H9 (cell line): Measurements from ENCODE around the gene SHROOM1. TPM values are rescaled to one million over a fixed set of nuclear protein-coding genes. Genes with fewer than 3 reads are reported as not detected.

Experiments
- DNase-seq: peaks from one replicate; pipeline ENCODE4 v3.0.0-alpha.2; 2017
- H2AFZ ChIP-seq: one replicate; pipeline ENCODE4 v1.6.1; 2013; ENCODE audit warnings: mild to moderate bottlenecking, low read length, control low read depth, moderate library complexity
- H2AK5ac ChIP-seq: 2 replicates; pipeline ENCODE4 v1.6.1; 2013; ENCODE audit warnings: low read length, control low read depth, mixed read lengths; ENCODE audit not compliant: insufficient read length
- H2BK120ac ChIP-seq: one replicate; pipeline ENCODE4 v1.6.1; 2013; ENCODE audit warnings: low read depth, mild to moderate bottlenecking, low read length, control low read depth, inconsistent platforms; ENCODE audit not compliant: poor library complexity, severe bottlenecking
- H2BK12ac ChIP-seq: 2 replicates; pipeline ENCODE4 v1.6.1; 2013; ENCODE audit warnings: low read length, control low read depth, mixed read lengths, low read depth; ENCODE audit not compliant: insufficient read length
- H2BK15ac ChIP-seq: 2 replicates; pipeline ENCODE4 v1.6.1; 2013; ENCODE audit warnings: low read depth, low read length, control low read depth
- H2BK20ac ChIP-seq: one replicate; pipeline ENCODE4 v1.6.1; 2013; ENCODE audit warnings: low read depth, mild to moderate bottlenecking, low read length, control low read depth, inconsistent platforms; ENCODE audit not compliant: poor library complexity, severe bottlenecking
- H2BK5ac ChIP-seq: 2 replicates; pipeline ENCODE4 v1.6.1; 2013; ENCODE audit warnings: low read length, control low read depth, mixed read lengths; ENCODE audit not compliant: insufficient read length
- H3K14ac ChIP-seq: 2 replicates; pipeline ENCODE4 v1.6.1; 2013; ENCODE audit warnings: low read length, control low read depth; ENCODE audit not compliant: insufficient read depth
- H3K18ac ChIP-seq: 2 replicates; pipeline ENCODE4 v1.6.1; 2013; ENCODE audit warnings: low read depth, mild to moderate bottlenecking, mixed read lengths, low read length, control low read depth; ENCODE audit not compliant: insufficient read length
- H3K23ac ChIP-seq: 2 replicates; pipeline ENCODE4 v1.6.1; 2013; ENCODE audit warnings: low read length, control low read depth, mixed read lengths, low read depth; ENCODE audit not compliant: insufficient read length
- H3K23me2 ChIP-seq: 2 replicates; pipeline ENCODE4 v1.6.1; 2013; ENCODE audit warnings: low read depth, mild to moderate bottlenecking, mixed read lengths, low read length, control low read depth; ENCODE audit not compliant: insufficient read length, poor library complexity, severe bottlenecking
- H3K27ac ChIP-seq: 2 replicates; pipeline ENCODE4 v1.5.1; 2013; ENCODE audit warnings: low read length, control low read depth, mixed read lengths, low read depth; ENCODE audit not compliant: insufficient read length
- H3K27me3 ChIP-seq: 2 replicates; pipeline ENCODE4 v1.6.1; 2013; ENCODE audit warnings: low read length, control low read depth, inconsistent platforms; ENCODE audit not compliant: insufficient read depth
- H3K4ac ChIP-seq: 2 replicates; pipeline ENCODE4 v1.6.1; 2013; ENCODE audit warnings: low read depth, mild to moderate bottlenecking, control low read depth, inconsistent platforms, low read length, moderate library complexity
- H3K4me1 ChIP-seq: 2 replicates; pipeline ENCODE4 v1.6.1; 2013; ENCODE audit warnings: low read length, control low read depth, inconsistent platforms; ENCODE audit not compliant: insufficient read depth
- H3K4me2 ChIP-seq: 2 replicates; pipeline ENCODE4 v1.6.1; 2013; ENCODE audit warnings: low read length, control low read depth, mixed read lengths; ENCODE audit not compliant: insufficient read length, insufficient read depth
- H3K56ac ChIP-seq: 2 replicates; pipeline ENCODE4 v1.6.1; 2013; ENCODE audit warnings: low read depth, mild to moderate bottlenecking, mixed read lengths, low read length, control low read depth; ENCODE audit not compliant: insufficient read length
- H3K79me1 ChIP-seq: 2 replicates; pipeline ENCODE4 v1.6.1; 2013; ENCODE audit warnings: low read depth, mild to moderate bottlenecking, moderate library complexity, low read length, control low read depth, inconsistent platforms; ENCODE audit not compliant: insufficient read depth, poor library complexity, severe bottlenecking
- H3K79me2 ChIP-seq: 2 replicates; pipeline ENCODE4 v1.6.1; 2013; ENCODE audit warnings: low read length, control low read depth, inconsistent platforms; ENCODE audit not compliant: insufficient read depth
- H3K9ac ChIP-seq: 2 replicates; pipeline ENCODE4 v1.6.1; 2013; ENCODE audit warnings: low read length, control low read depth, mixed read lengths; ENCODE audit not compliant: insufficient read length; ENCODE audit errors: extremely low read depth
- H3K9me3 ChIP-seq: one replicate; pipeline ENCODE4 v1.6.1; 2013; ENCODE audit warnings: low read depth, low read length, inconsistent platforms; ENCODE audit not compliant: control insufficient read depth
- H3T11ph ChIP-seq: one replicate; pipeline ENCODE4 v1.6.1; 2013; ENCODE audit warnings: mild to moderate bottlenecking, low read length, control low read depth, inconsistent platforms
- H4K20me1 ChIP-seq: one replicate; pipeline ENCODE4 v1.6.1; 2013; ENCODE audit not compliant: control insufficient read depth, insufficient read length, insufficient read depth
- H4K5ac ChIP-seq: 2 replicates; pipeline ENCODE4 v1.6.1; 2013; ENCODE audit warnings: low read depth, mild to moderate bottlenecking, mixed read lengths, low read length, control low read depth; ENCODE audit not compliant: insufficient read length
- H4K8ac ChIP-seq: replicated peaks from 2 replicates; pipeline ENCODE4 v1.6.1; 2013; ENCODE audit warnings: low read length, control low read depth, mixed read lengths, low read depth; ENCODE audit not compliant: insufficient read length
- H4K91ac ChIP-seq: 2 replicates; pipeline ENCODE4 v1.6.1; 2013; ENCODE audit warnings: low read depth, mild to moderate bottlenecking, moderate library complexity, mixed read lengths, low read length, control low read depth; ENCODE audit not compliant: insufficient read length
- H3K27ac Mint-ChIP-seq, 3 experiments: 2 replicates in 2 of 3; 3 replicates in 1 of 3; pipeline ENCODE4 v1.8.0; 2020 to 2021; ENCODE audit warnings: mixed read lengths in 3 of 3, mild to moderate bottlenecking in 1 of 3, moderate library complexity in 1 of 3
- H3K27me3 Mint-ChIP-seq: 2 replicates; pipeline ENCODE4 v1.8.0; 2021; ENCODE audit warnings: low read depth, mild to moderate bottlenecking, moderate library complexity, mixed read lengths
- H3K36me3 Mint-ChIP-seq, 3 experiments: 2 replicates in 2 of 3; 3 replicates in 1 of 3; pipeline ENCODE4 v1.8.0; 2020 to 2021; ENCODE audit warnings: low read depth in 3 of 3, mixed read lengths in 3 of 3; ENCODE audit not compliant: insufficient read depth in 1 of 3
- H3K4me1 Mint-ChIP-seq, 2 experiments: 2 replicates each; pipeline ENCODE4 v1.8.0; 2020; ENCODE audit warnings: mixed read lengths in 2 of 2
- H3K4me3 Mint-ChIP-seq, 2 experiments: 2 replicates in 1 of 2; 3 replicates in 1 of 2; pipeline ENCODE4 v1.8.0; 2020 to 2021; ENCODE audit warnings: mild to moderate bottlenecking in 2 of 2, mixed read lengths in 2 of 2, moderate library complexity in 1 of 2
- H3K9me3 Mint-ChIP-seq, 2 experiments: 2 replicates in 1 of 2; 3 replicates in 1 of 2; pipeline ENCODE4 v1.8.0; 2020; ENCODE audit warnings: mild to moderate bottlenecking in 2 of 2, mixed read lengths in 2 of 2, moderate library complexity in 1 of 2
- CTCF ChIP-seq: fragments of 200-600 bp; sonication (generic); conservative IDR thresholded peaks from 3 replicates; pipeline ENCODE4 v1.8.0; 2021; ENCODE audit warnings: antibody characterized with exemption, mild to moderate bottlenecking
- WGBS: extraction: QIAGEN DNeasy Blood & Tissue Kit; methylation state at CpG from one replicate; pipeline ENCODE4 v1.1.7; 2013; ENCODE audit warnings: missing lambda C conversion rate, low lambda C conversion rate, mixed read lengths; ENCODE audit not compliant: insufficient read length; ENCODE audit errors: extremely low coverage; 5-methylcytosine and 5-hydroxymethylcytosine counted together
- total RNA-seq: library from RNA; stranded (reverse); gene quantifications from 2 replicates; pipeline ENCODE4 v1.2.1, GENCODE V29; 2021

The SHROOM1 gene
- total RNA-seq, 1 experiment from 2014 or later = 7.0 TPM

- H3K36me3 Mint-ChIP-seq = peaks cover 0 to 4% (median 0%) of the 10 kb centered on the region in 3 experiments; a peak in 3 of 7 replicates
- Histone ChIP-seq H4K91ac (no peak overlapping the region), H3K56ac (no peak overlapping the region), H2BK20ac (no peak overlapping the region), H4K20me1 (no peaks in the 10 kb centered on the region), H3K27ac (no peak overlapping the region), H3K23ac (no peak overlapping the region), H2BK12ac (no peak overlapping the region), H3K4me1 (no peaks in the 10 kb centered on the region), H2BK15ac (no peak overlapping the region), H2BK5ac (no peak overlapping the region), H3K4me2 (peak overlapping the region; percentile 15), H2AK5ac (no peak overlapping the region), H2BK120ac (no peak overlapping the region), H2AFZ (no peak overlapping the region), H4K8ac (no peak overlapping the region), H4K5ac (no peak overlapping the region), H3K18ac (no peak overlapping the region), H3K27me3 (peaks cover 32% of the 10 kb centered on the region), H3K9me3 (no peaks in the 10 kb centered on the region), H3K79me1 (no peaks in the 10 kb centered on the region), H3K14ac (no peak overlapping the region), H3T11ph (no peak overlapping the region), H3K79me2 (no peaks in the 10 kb centered on the region), H3K4ac (no peak overlapping the region), H3K9ac (no peak overlapping the region), H3K23me2 (no peaks in the 10 kb centered on the region)
- peak overlapping the region in 1 of 2 experiments; percentile 30; a peak in 2 of 5 replicates for H3K4me3 Mint-ChIP-seq
- DNase-seq = peak; percentile 67
- H3K27me3 Mint-ChIP-seq = peaks cover 86% of the 10 kb centered on the region
- WGBS = no CpG with 5 or more reads among the region's 110 CpGs
- peaks cover 4 to 14% of the 10 kb centered on the region in 2 experiments for H3K4me1 Mint-ChIP-seq
- TF ChIP-seq CTCF = no peak
- no peak overlapping the region for H3K27ac Mint-ChIP-seq
- peaks cover 0 to 4% of the 10 kb centered on the region in 2 experiments; a peak in 3 of 5 replicates for H3K9me3 Mint-ChIP-seq
Measured at GRCh38 chr5:132813599-132814502, 16.6 kb downstream of the SHROOM1 start.
